ENCODE results near the gene ARGLU1.
A peak's percentile ranks its signal among the peaks of the same experiment; 100 is the strongest.

The ARGLU1 gene

GRCh38 chr13:106548064-106548696, 19.8 kb downstream of the ARGLU1 start:
- DNase-seq: no peak

GRCh38 chr13:106541826-106542225, 26.1 kb downstream of the ARGLU1 start:
- DNase-seq: no peak

- no peak for DNase-seq
These were observed 27.3 kb downstream of the ARGLU1 start for GRCh38 chr13:106540613-106541012.

GRCh38 chr13:106537521-106537920, 30.4 kb downstream of the ARGLU1 start:
- DNase-seq: no peak

GRCh38 chr13:106536244-106537034, 31.5 kb downstream of the ARGLU1 start:
- peak; percentile 21 to 94 (median 79) for DNase-seq

GRCh38 chr13:106535552-106536243, 32.2 kb downstream of the ARGLU1 start, which contains the start of gene EFNB2:
Gene EFNB2 (minus strand): TSS chr13:106535662. CDS start chr13:106534964, 698 bp downstream.
- DNase-seq: peak in 50 of 51 donors; percentile 17 to 92 (median 78)

- DNase-seq: peak in 4 of 51 donors; percentile 12 to 66 (median 32)
These were observed 33.0 kb downstream of the ARGLU1 start for GRCh38 chr13:106534639-106535551.

- peak in 25 of 51 donors; percentile 9 to 77 (median 31) for DNase-seq
These were observed 33.8 kb downstream of the ARGLU1 start for GRCh38 chr13:106533943-106534638.

- DNase-seq: peak in 50 of 51 donors; percentile 1 to 88 (median 66)
These were observed 34.6 kb downstream of the ARGLU1 start for GRCh38 chr13:106533101-106533942.

GRCh38 chr13:106532111-106532929, 35.6 kb downstream of the ARGLU1 start:
- DNase-seq: peak in 10 of 51 donors; percentile 5 to 71 (median 22)

GRCh38 chr13:106530980-106531481, 36.9 kb downstream of the ARGLU1 start:
- DNase-seq: peak in 2 of 51 donors; percentile 23 to 25

- DNase-seq: peak in 1 of 51 donors; percentile 15
These were observed 37.6 kb downstream of the ARGLU1 start for GRCh38 chr13:106530171-106530851.

GRCh38 chr13:106529415-106530170, 38.3 kb downstream of the ARGLU1 start:
- no peak for DNase-seq

GRCh38 chr13:106528718-106529414, 39.1 kb downstream of the ARGLU1 start:
- no peak for DNase-seq

- DNase-seq: no peak
These were observed 40.1 kb downstream of the ARGLU1 start for GRCh38 chr13:106527826-106528225.

- no peak for DNase-seq
These were observed 40.5 kb downstream of the ARGLU1 start for GRCh38 chr13:106527445-106527801.
